HCT116 (cell line): ENCODE measurements around the gene RPL36AL. TPM values are rescaled to one million over a fixed set of nuclear protein-coding genes. Genes with fewer than 3 reads are reported as not detected.

ENCODE experiments used
- ATAC-seq: fragments of 200-7000 bp; cut with Tn5 transposase; 2 replicates; pipeline ENCODE4 v1.9.1; 2020; ENCODE audit warnings: mild to moderate bottlenecking, moderate library complexity
- BruUV-seq: library from RNA; stranded (reverse); fragments of 400-500 nt; replicated peaks from 2 replicates; lab custom pipeline; 2021; lab: Mats Ljungman, UMichigan
- CTCF ChIA-PET: fragments of 300-600 bp; sonication (Branson Sonifier 250); formaldehyde crosslinking; loops from one replicate; lab custom pipeline; 2021; ENCODE audit warnings: antibody characterized with exemption; lab: Charles Lee
- POLR2A ChIA-PET: fragments of 300-600, 350-600 bp; sonication (Branson Sonifier 250); formaldehyde crosslinking; loops from one replicate; lab custom pipeline; 2021; ENCODE audit warnings: antibody characterized with exemption; lab: Charles Lee
- RAD21 ChIA-PET, 2 experiments: fragments of 300-600 bp; sonication (Branson Sonifier 250); formaldehyde crosslinking; loops; one replicate each; lab custom pipeline; 2023; ENCODE audit warnings: low total read pairs in 2 of 2; ENCODE audit not compliant: uncharacterized antibody in 2 of 2, unreplicated experiment in 2 of 2, low non-redundant PET in 1 of 2; lab: Charles Lee
- DNase-seq: peaks from one replicate; pipeline ENCODE4 v3.0.0-alpha.2; 2010; ENCODE audit warnings: low read depth, low spot score
- H2AFZ ChIP-seq: fragments of 200-600 bp; shearing (Covaris generic), sonication (generic); 2 replicates; pipeline ENCODE4 v1.6.1; 2017; ENCODE audit warnings: low read depth, mixed run types, mixed read lengths, antibody characterized with exemption, low read length; ENCODE audit not compliant: poor library complexity, severe bottlenecking
- H3K27ac ChIP-seq: 2 replicates; pipeline ENCODE4 v1.5.1; 2012; ENCODE audit warnings: low read depth, low read length
- H3K27me3 ChIP-seq: fragments of 200-600 bp; sonication (generic); 2 replicates; pipeline ENCODE4 v1.6.1; 2016; ENCODE audit warnings: mixed run types, low read length, mixed read lengths; ENCODE audit not compliant: insufficient read depth
- H3K36me3 ChIP-seq, 2 experiments: fragments of 200-500 bp in 1 of 2; fragments of 200-600 bp in 1 of 2; sonication (Bioruptor generic) in 1 of 2; sonication (generic) in 1 of 2; 2 replicates each; pipeline versions ENCODE4 v1.5.1 to v1.6.1; 2014 to 2016; ENCODE audit warnings: low read length in 2 of 2, inconsistent platforms in 1 of 2, mixed read lengths in 1 of 2, mixed run types in 1 of 2; ENCODE audit not compliant: insufficient read depth in 2 of 2, control insufficient read depth in 1 of 2
- H3K4me1 ChIP-seq, 2 experiments: fragments of 200-600 bp in 1 of 2; sonication (generic) in 1 of 2; 2 replicates each; pipeline versions ENCODE4 v1.5.1 to v1.6.1; 2012 to 2017; ENCODE audit warnings: low read length in 2 of 2, inconsistent platforms in 1 of 2, mild to moderate bottlenecking in 1 of 2, mixed read lengths in 1 of 2, mixed run types in 1 of 2, moderate library complexity in 1 of 2; ENCODE audit not compliant: insufficient read depth in 2 of 2, control insufficient read depth in 1 of 2
- H3K4me2 ChIP-seq: fragments of 200-600 bp; sonication (generic); 2 replicates; pipeline ENCODE4 v1.6.1; 2017; ENCODE audit warnings: mixed run types, low read length, mixed read lengths
- H3K4me3 ChIP-seq, 2 experiments: fragments of 200-600 bp in 1 of 2; sonication (generic) in 1 of 2; replicated peaks in 1 of 2; 2 replicates each; pipeline ENCODE4 v1.5.1; 2011 to 2016; ENCODE audit warnings: low read length in 2 of 2, control low read depth in 1 of 2, low read depth in 1 of 2, mild to moderate bottlenecking in 1 of 2, mixed read lengths in 1 of 2, mixed run types in 1 of 2
- H3K79me2 ChIP-seq: fragments of 200-600 bp; sonication (generic); 2 replicates; pipeline ENCODE4 v1.6.1; 2017; ENCODE audit warnings: mild to moderate bottlenecking, mixed run types, low read length, moderate library complexity, mixed read lengths; ENCODE audit not compliant: insufficient read depth
- H3K9ac ChIP-seq: fragments of 200-600 bp; sonication (generic); 2 replicates; pipeline ENCODE4 v1.6.1; 2016; ENCODE audit warnings: low read length, mixed read lengths
- H3K9me2 ChIP-seq: fragments of 200-600 bp; sonication (generic), shearing (Covaris generic); 2 replicates; pipeline ENCODE4 v1.6.1; 2017; ENCODE audit warnings: mixed run types, mild to moderate bottlenecking, moderate library complexity; ENCODE audit not compliant: insufficient read depth
- H3K9me3 ChIP-seq, 2 experiments: fragments of 200-500 bp in 1 of 2; fragments of 200-600 bp in 1 of 2; sonication (Bioruptor generic) in 1 of 2; sonication (generic) in 1 of 2; 2 replicates each; pipeline ENCODE4 v1.6.1; 2014 to 2017; ENCODE audit warnings: low read length in 2 of 2, mixed read lengths in 2 of 2, inconsistent platforms in 1 of 2, low read depth in 1 of 2, mild to moderate bottlenecking in 1 of 2, mixed run types in 1 of 2, moderate library complexity in 1 of 2; ENCODE audit not compliant: control insufficient read depth in 1 of 2, insufficient read depth in 1 of 2
- H4K20me1 ChIP-seq: fragments of 200-600 bp; sonication (generic), shearing (Covaris generic); 2 replicates; pipeline ENCODE4 v1.6.1; 2017; ENCODE audit warnings: mixed run types, mild to moderate bottlenecking, moderate library complexity; ENCODE audit not compliant: insufficient read depth
- CBX3 ChIP-seq: IDR thresholded peaks from 2 replicates; pipeline ENCODE4 v1.6.1; 2012; ENCODE audit warnings: low read depth
- CEBPB ChIP-seq: IDR thresholded peaks from 2 replicates; pipeline ENCODE4 v1.6.1; 2012; ENCODE audit warnings: low read depth
- ELF1 ChIP-seq: IDR thresholded peaks from 2 replicates; pipeline ENCODE4 v1.6.1; 2012; ENCODE audit warnings: low read depth, borderline replicate concordance
- EZH2 ChIP-seq: fragments of 200-600 bp; sonication (generic); IDR thresholded peaks from 2 replicates; pipeline ENCODE4 v1.6.1; 2017; ENCODE audit warnings: antibody characterized with exemption, mixed run types
- EZH2phosphoT487 ChIP-seq: fragments of 200-600 bp; IDR thresholded peaks from 2 replicates; pipeline ENCODE4 v1.6.1; 2018; ENCODE audit warnings: antibody characterized with exemption, borderline replicate concordance
- POLR2AphosphoS5 ChIP-seq: IDR thresholded peaks from 2 replicates; pipeline ENCODE4 v1.6.1; 2011; ENCODE audit warnings: mild to moderate bottlenecking, low read depth, low read length, moderate library complexity
- SIN3A ChIP-seq: IDR thresholded peaks from 2 replicates; pipeline ENCODE4 v1.6.1; 2012; ENCODE audit warnings: low read depth
- SP1 ChIP-seq: IDR thresholded peaks from 2 replicates; pipeline ENCODE4 v1.6.1; 2012; ENCODE audit warnings: low read depth
- SRF ChIP-seq: IDR thresholded peaks from 2 replicates; pipeline ENCODE4 v1.6.1; 2012; ENCODE audit warnings: low read depth
- ZFX ChIP-seq: fragments of 450-650 bp; IDR thresholded peaks from 2 replicates; pipeline ENCODE4 v1.6.1; 2017
- intact Hi-C: fragments of 100-400 bp; cut with micrococcal nuclease; formaldehyde crosslinking; loops from 2 replicates; pipeline ENCODE4 v1.10.0; 2022
- total RNA-seq: library from RNA; stranded (reverse); gene quantifications from one replicate; pipeline ENCODE4 v1.2.1, GENCODE V29; 2021; ENCODE audit not compliant: unreplicated experiment

The RPL36AL gene
- total RNA-seq, 1 experiment from 2014 or later: 212 TPM

GRCh38 chr14:49598189-49598484, 22.3 kb downstream of the RPL36AL start:
- BruUV-seq: no TSS peak
- H3K9ac ChIP-seq: peak overlapping the region; percentile 100
- ChIA-PET RAD21 (no interaction called here), POLR2A (interaction anchor here (0.6 to 1.6 kb wide), 4 partner anchors 8 to 22 kb away, joined by 3 to 12 read pairs (median 6); partner anchors contain the start of genes MGAT2, RPL36AL and RPS29), CTCF (interaction anchor here (2.2 kb wide), 1 partner anchor 12 kb away, joined by 9 read pairs; the partner anchor contains the start of gene RPS29)
- no peaks in the 10 kb centered on the region for H3K27me3 ChIP-seq
- no peaks in the 10 kb centered on the region for H3K9me3 ChIP-seq
- H3K79me2 ChIP-seq: peaks cover 53% of the 10 kb centered on the region
- peak overlapping the region; percentile 95 for H3K4me2 ChIP-seq
- TF ChIP-seq CBX3 (no peak), POLR2AphosphoS5 (no peak), ZFX (0 out of 2 replicates have a peak, but pooled peaks have one; percentile 54), EZH2phosphoT487 (no peak)
- no peaks in the 10 kb centered on the region for H3K9me2 ChIP-seq
- H3K27ac ChIP-seq: peak overlapping the region; percentile 99
- peaks cover 26 to 47% of the 10 kb centered on the region in 2 experiments for H3K4me1 ChIP-seq
- ATAC-seq: no peak; the same call in 1 of the 2 replicates
- H4K20me1 ChIP-seq: no peaks in the 10 kb centered on the region
- DNase-seq: no peak
- intact Hi-C loops: no loop called here
- peaks cover 0 to 2% of the 10 kb centered on the region in 2 experiments; a peak in 1 of 4 replicates for H3K36me3 ChIP-seq
- peak overlapping the region; percentile 94 to 99 for H3K4me3 ChIP-seq
- H2AFZ ChIP-seq: no peak overlapping the region

- Histone ChIP-seq H3K9ac (no peak overlapping the region), H3K27ac (no peak overlapping the region), H3K79me2 (peaks cover 25% of the 10 kb centered on the region), H3K27me3 (no peaks in the 10 kb centered on the region), H3K4me1 (peaks cover 14 to 29% of the 10 kb centered on the region in 2 experiments), H3K36me3 (no peaks in the 10 kb centered on the region), H3K4me2 (peak overlapping the region; percentile 49), H3K9me3 (no peaks in the 10 kb centered on the region), H3K4me3 (no peak overlapping the region), H3K9me2 (no peaks in the 10 kb centered on the region), H4K20me1 (no peaks in the 10 kb centered on the region), H2AFZ (no peak overlapping the region)
- BruUV-seq: no TSS peak
- DNase-seq (no peak), ATAC-seq (no peak)
- ChIA-PET POLR2A (interaction anchor here (1.1 to 2.5 kb wide), 3 partner anchors 8 to 26 kb away, joined by 6 to 15 read pairs (median 6); partner anchors contain the start of genes RPL36AL and RPS29), RAD21 (no interaction called here), CTCF (interaction anchor here (1.3 to 2.7 kb wide), 2 partner anchors 8 to 40 kb away, joined by 3 to 16 read pairs; partner anchors contain the start of genes DNAAF2 and RPS29)
- intact Hi-C loops: no loop called here
- TF ChIP-seq CBX3: no peak
- no peak for TF ChIP-seq SRF
- TF ChIP-seq SP1: no peak
- no peak for TF ChIP-seq EZH2
- no peak for TF ChIP-seq EZH2phosphoT487
- no peak for TF ChIP-seq ELF1
- TF ChIP-seq CEBPB: no peak
- no peak for TF ChIP-seq SIN3A
Observed at GRCh38 chr14:49594347-49595091, 25.9 kb downstream of the RPL36AL start.
